K562 (cell line): ENCODE results near the gene ADORA2A. TPM values are rescaled to one million over a fixed set of nuclear protein-coding genes. Genes with fewer than 3 reads are reported as not detected.

Experiments used
- ATAC-seq: fragments of 200-7000 bp; cut with Tn5 transposase; 3 replicates; pipeline ENCODE4 v1.9.1; 2020; ENCODE audit warnings: moderate library complexity
- BruUV-seq: library from RNA; stranded (reverse); fragments of 400-500 nt; replicated peaks from 2 replicates; lab custom pipeline; 2021; lab: Mats Ljungman, UMichigan
- CTCF ChIA-PET: fragments of 300-600 bp; formaldehyde crosslinking; extraction: SDS; loops from one replicate; lab custom pipeline; 2021; ENCODE audit warnings: low intra/inter-chr PET ratio; lab: Yijun Ruan, JAX
- POLR2A ChIA-PET: fragments of 300-600, 350-650 bp; sonication (Branson Sonifier 250); formaldehyde crosslinking; extraction: SDS; loops from one replicate; lab custom pipeline; 2021; ENCODE audit warnings: antibody characterized with exemption, inconsistent platforms; lab: Yijun Ruan, JAX
- DNase-seq, 4 experiments: peaks; one replicate each; pipeline versions ENCODE4 v3.0.0 to v3.0.0-alpha.2; 2011 to 2018; ENCODE audit warnings: low spot score in 3 of 4, mixed read lengths in 3 of 4; ENCODE audit errors: extremely low read depth in 1 of 4
- FAIRE-seq: peaks from 2 replicates; lab custom pipeline; 2011; peaks lifted over from hg19 to GRCh38; lab: Jason Lieb, UNC
- H2AFZ ChIP-seq: 2 replicates; pipeline ENCODE4 v1.6.0; 2011; ENCODE audit warnings: low read depth, low read length, control low read depth, inconsistent platforms
- H3K27ac ChIP-seq: fragments of 200-600 bp; 3 replicates; pipeline ENCODE4 v1.8.0; 2011; ENCODE audit warnings: low read depth, mild to moderate bottlenecking, control low read depth, inconsistent platforms, low read length, moderate library complexity, mixed read lengths; ENCODE audit errors: extremely low read depth
- H3K27me3 ChIP-seq, 2 experiments: fragments of 300-600 bp in 1 of 2; 2 replicates in 1 of 2; 3 replicates in 1 of 2; pipeline versions ENCODE4 v1.6.0 to v1.8.0; 2011; ENCODE audit warnings: inconsistent platforms in 2 of 2, low read length in 2 of 2, mild to moderate bottlenecking in 1 of 2, mixed read lengths in 1 of 2, moderate library complexity in 1 of 2; ENCODE audit not compliant: control insufficient read depth in 2 of 2, insufficient read depth in 2 of 2
- H3K36me3 ChIP-seq: fragments of 300-600 bp; 3 replicates; pipeline ENCODE4 v1.8.0; 2011; ENCODE audit warnings: mild to moderate bottlenecking, low read length, inconsistent platforms; ENCODE audit not compliant: control insufficient read depth, insufficient read depth
- H3K4me1 ChIP-seq, 2 experiments: fragments of 200-600 bp in 1 of 2; replicated peaks in 1 of 2; 2 replicates in 1 of 2; 3 replicates in 1 of 2; pipeline versions ENCODE4 v1.5.1 to v1.8.0; 2011; ENCODE audit warnings: inconsistent platforms in 2 of 2, low read length in 2 of 2, mild to moderate bottlenecking in 1 of 2, mixed read lengths in 1 of 2, moderate library complexity in 1 of 2; ENCODE audit not compliant: control insufficient read depth in 2 of 2, insufficient read depth in 2 of 2
- H3K4me2 ChIP-seq: 2 replicates; pipeline ENCODE4 v1.6.1; 2011; ENCODE audit warnings: low read length, control low read depth, inconsistent platforms, mixed read lengths; ENCODE audit not compliant: insufficient read depth
- H3K4me3 ChIP-seq: fragments of 200-600 bp; sonication (generic), shearing (Covaris generic); 2 replicates; pipeline ENCODE4 v1.5.1; 2016; ENCODE audit warnings: control low read depth, inconsistent platforms
- H3K79me2 ChIP-seq: fragments of 200-600 bp; 3 replicates; pipeline ENCODE4 v1.8.0; 2011; ENCODE audit warnings: low read length, inconsistent platforms; ENCODE audit not compliant: control insufficient read depth, insufficient read depth
- H3K9ac ChIP-seq, 2 experiments: 2 replicates each; pipeline versions ENCODE4 v1.6.0 to v1.6.1; 2011; ENCODE audit warnings: low read depth in 2 of 2, low read length in 2 of 2, control low read depth in 1 of 2, inconsistent platforms in 1 of 2, mild to moderate bottlenecking in 1 of 2, mixed read lengths in 1 of 2; ENCODE audit not compliant: insufficient read depth in 1 of 2
- H3K9me1 ChIP-seq: one replicate; pipeline ENCODE4 v1.6.0; 2011; ENCODE audit warnings: inconsistent platforms, mild to moderate bottlenecking, low read length, moderate library complexity; ENCODE audit not compliant: control insufficient read depth, insufficient read depth
- H3K9me3 ChIP-seq: replicated peaks from 2 replicates; pipeline ENCODE4 v1.5.1; 2011; ENCODE audit warnings: low read depth, low read length, inconsistent platforms; ENCODE audit not compliant: control insufficient read depth, insufficient read depth
- H4K20me1 ChIP-seq: replicated peaks from 2 replicates; pipeline ENCODE4 v1.6.1; 2011; ENCODE audit warnings: low read length, inconsistent platforms, mixed read lengths; ENCODE audit not compliant: control insufficient read depth, insufficient read depth
- ARID4B ChIP-seq: sonication (generic); formaldehyde crosslinking; IDR thresholded peaks from 2 replicates; pipeline ENCODE4 v1.8.0; 2022; ENCODE audit warnings: mild to moderate bottlenecking, missing genetic modification reagents
- DMBX1 ChIP-seq: fragments of 250-450 bp; sonication (Bioruptor Pico); IDR thresholded peaks from 2 replicates; pipeline ENCODE4 v1.8.0; 2022; ENCODE audit warnings: inconsistent platforms, mild to moderate bottlenecking, moderate library complexity, borderline replicate concordance
- E2F8 ChIP-seq: fragments of 450-650 bp; IDR thresholded peaks from 2 replicates; pipeline ENCODE4 v1.7.1; 2018; ENCODE audit warnings: mild to moderate bottlenecking, low read depth; ENCODE audit not compliant: partially characterized antibody
- RUNX1 ChIP-seq: sonication (generic); IDR thresholded peaks from 2 replicates; pipeline ENCODE4 v1.6.1; 2016; ENCODE audit warnings: antibody characterized with exemption, low read depth
- SAFB ChIP-seq: fragments of 200-400 bp; formaldehyde crosslinking; IDR thresholded peaks from 2 replicates; pipeline ENCODE4 v1.6.1; 2017; ENCODE audit warnings: low read depth, low read length, borderline replicate concordance
- ZSCAN29 ChIP-seq: fragments of 450-650 bp; IDR thresholded peaks from 2 replicates; pipeline ENCODE4 v1.6.1; 2017
- WGBS: fragments of 100-300 bp; shearing (Covaris generic); methylation state at CpG from one replicate; pipeline ENCODE4 v1.1.6; 2016; ENCODE audit warnings: low coverage, mixed read lengths; ENCODE audit not compliant: insufficient coverage; ENCODE audit errors: missing lambda C conversion rate; 5-methylcytosine and 5-hydroxymethylcytosine counted together
- in situ Hi-C: fragments of 300-500 bp; cut with MboI; formaldehyde crosslinking; loops from 4 replicates; pipeline ENCODE4 v1.15.0; 2018; ENCODE audit warnings: inconsistent platforms, mixed read lengths
- intact Hi-C: fragments of 100-400 bp; cut with micrococcal nuclease; formaldehyde crosslinking; loops from 2 replicates; pipeline ENCODE4 v1.14.2; 2022
- polyA plus RNA-seq, 8 experiments: library from polyadenylated mRNA; depleted of rRNA in 4 of 8; stranded (reverse) in 5 of 8; unstranded in 3 of 8; fragments of >200 nt; fragmentation: Nextera tagmentation in 2 of 8; fragmentation: Illumina TruSeq in 1 of 8; extraction: Ambion mirVana in 2 of 8; extraction: Trizol in 1 of 8; gene quantifications; 2 replicates each; pipeline versions ENCODE4 v1.2.1 to v1.2.3, GENCODE V29; 2011 to 2014; ENCODE audit warnings: inconsistent platforms in 1 of 8, missing spikeins in 1 of 8
- total RNA-seq, 7 experiments: library from RNA; depleted of rRNA in 6 of 7; stranded (reverse); fragments of >200 nt in 6 of 7; fragmentation: Illumina TruSeq in 2 of 7; extraction: Trizol in 2 of 7; gene quantifications; 2 replicates each; pipeline versions ENCODE4 v1.2.1 to v1.2.3, GENCODE V29; 2011 to 2021; ENCODE audit warnings: low replicate concordance in 1 of 7
- TF ChIP-seq, protein P1 (sequence below), 2 experiments: fragments of 250-450 bp in 1 of 2; fragments of 450-650 bp in 1 of 2; sonication (Bioruptor Pico) in 1 of 2; IDR thresholded peaks; 2 replicates each; pipeline versions ENCODE4 v1.6.1 to v1.8.0; 2016 to 2021; ENCODE audit warnings: mild to moderate bottlenecking in 2 of 2, moderate library complexity in 2 of 2, missing compliant biosample characterization in 1 of 2, missing genetic modification characterization in 1 of 2
- TF ChIP-seq, protein P2 (sequence below): IDR thresholded peaks from 2 replicates; pipeline ENCODE4 v1.6.1; 2016; ENCODE audit warnings: missing genetic modification characterization, missing compliant biosample characterization
- TF ChIP-seq, protein P3 (sequence below): fragments of 250-450 bp; sonication (Bioruptor Pico); IDR thresholded peaks from 2 replicates; pipeline ENCODE4 v1.6.1; 2021; ENCODE audit warnings: mild to moderate bottlenecking

The ADORA2A gene
- total and polyA plus RNA-seq, 9 of the 15 experiments (the other 6 are each of a cell fraction or from before 2014, with no cell fraction given) = 0.15 to 2.1 (median 0.66) TPM; not detected in 2

- Histone ChIP-seq H3K9me1 (no peaks in the 10 kb centered on the region), H3K79me2 (no peaks in the 10 kb centered on the region), H3K27ac (no peak overlapping the region), H3K27me3 (no peaks in the 10 kb centered on the region), H3K36me3 (peaks cover 20% of the 10 kb centered on the region; the same call in 1 of the 3 replicates), H2AFZ (no peak overlapping the region), H3K4me1 (peaks cover 10 to 16% of the 10 kb centered on the region in 2 experiments; a peak in 4 of 5 replicates), H3K4me2 (no peak overlapping the region), H4K20me1 (no peaks in the 10 kb centered on the region; the same call in 1 of the 2 replicates), H3K9ac (no peak overlapping the region), H3K4me3 (no peak overlapping the region), H3K9me3 (no peaks in the 10 kb centered on the region)
- DNase-seq (no peak), FAIRE-seq (no peak), ATAC-seq (no peak)
- 87% methylated on average over 5 of the region's 7 CpGs for WGBS
- ChIA-PET POLR2A (interaction anchor here (0.8 kb wide), 1 partner anchor 12 kb away, joined by 3 read pairs; no protein-coding TSS in a partner anchor), CTCF (no interaction called here)
- in situ Hi-C loops (no loop called here), intact Hi-C loops (no loop called here)
- TF ChIP-seq, protein P1, sequence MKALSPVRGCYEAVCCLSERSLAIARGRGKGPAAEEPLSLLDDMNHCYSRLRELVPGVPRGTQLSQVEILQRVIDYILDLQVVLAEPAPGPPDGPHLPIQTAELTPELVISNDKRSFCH (CRISPR knock-in tag; IDR thresholded peaks at IDR 0.05) = no peak
- TF ChIP-seq, protein P1 (tag; IDR thresholded peaks at IDR 0.05) = no peak
- TF ChIP-seq, protein P2, sequence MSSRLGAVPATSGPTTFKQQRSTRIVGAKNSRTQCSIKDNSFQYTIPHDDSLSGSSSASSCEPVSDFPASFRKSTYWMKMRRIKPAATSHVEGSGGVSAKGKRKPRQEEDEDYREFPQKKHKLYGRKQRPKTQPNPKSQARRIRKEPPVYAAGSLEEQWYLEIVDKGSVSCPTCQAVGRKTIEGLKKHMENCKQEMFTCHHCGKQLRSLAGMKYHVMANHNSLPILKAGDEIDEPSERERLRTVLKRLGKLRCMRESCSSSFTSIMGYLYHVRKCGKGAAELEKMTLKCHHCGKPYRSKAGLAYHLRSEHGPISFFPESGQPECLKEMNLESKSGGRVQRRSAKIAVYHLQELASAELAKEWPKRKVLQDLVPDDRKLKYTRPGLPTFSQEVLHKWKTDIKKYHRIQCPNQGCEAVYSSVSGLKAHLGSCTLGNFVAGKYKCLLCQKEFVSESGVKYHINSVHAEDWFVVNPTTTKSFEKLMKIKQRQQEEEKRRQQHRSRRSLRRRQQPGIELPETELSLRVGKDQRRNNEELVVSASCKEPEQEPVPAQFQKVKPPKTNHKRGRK (tag) = no peak
- TF ChIP-seq, protein P3, sequence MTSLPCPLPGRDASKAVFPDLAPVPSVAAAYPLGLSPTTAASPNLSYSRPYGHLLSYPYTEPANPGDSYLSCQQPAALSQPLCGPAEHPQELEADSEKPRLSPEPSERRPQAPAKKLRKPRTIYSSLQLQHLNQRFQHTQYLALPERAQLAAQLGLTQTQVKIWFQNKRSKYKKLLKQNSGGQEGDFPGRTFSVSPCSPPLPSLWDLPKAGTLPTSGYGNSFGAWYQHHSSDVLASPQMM (CRISPR knock-in tag) = no peak
- TF ChIP-seq DMBX1 (CRISPR knock-in tag) = no peak
- no peak for TF ChIP-seq ZSCAN29
- TF ChIP-seq SAFB = no peak
- no peak for TF ChIP-seq E2F8
- TF ChIP-seq ARID4B (CRISPR knock-in tag) = no peak
- no peak for TF ChIP-seq RUNX1
- no TSS peak for BruUV-seq
Measured at GRCh38 chr22:24408630-24409029, 18.8 kb upstream of the ADORA2A start.
